GM21360 (cell line): ENCODE measurements around the gene PAX6.
A peak's percentile ranks its signal among the peaks of the same experiment; 100 is the strongest.

ENCODE experiments used
- ATAC-seq: cut with Tn5 transposase; IDR thresholded peaks from one replicate; pipeline ENCODE4 v1.9.1; 2021; ENCODE audit warnings: mild to moderate bottlenecking, moderate library complexity; ENCODE audit not compliant: unreplicated experiment

PAX6 gene

GRCh38 chr11:31810779-31811647, at the start of gene PAX6:
TSS of gene PAX6 (minus strand) at chr11:31811322. CDS start at chr11:31806411, 4,911 bp downstream.
- ATAC-seq: peak; percentile 72

GRCh38 chr11:31860391-31860790, 49.3 kb upstream of the PAX6 start:
- no peak for ATAC-seq

GRCh38 chr11:31856248-31856647, 45.1 kb upstream of the PAX6 start:
- ATAC-seq: no peak

GRCh38 chr11:31855466-31855865, 44.3 kb upstream of the PAX6 start:
- no peak for ATAC-seq

GRCh38 chr11:31850365-31850764, 39.2 kb upstream of the PAX6 start:
- no peak for ATAC-seq

- ATAC-seq: no peak
These were observed 36.6 kb upstream of the PAX6 start for GRCh38 chr11:31847761-31848160.

- ATAC-seq: no peak
These were observed 34.2 kb upstream of the PAX6 start for GRCh38 chr11:31845331-31845730.

- ATAC-seq: no peak
These were observed 33.2 kb upstream of the PAX6 start for GRCh38 chr11:31844351-31844750.

- ATAC-seq: no peak
These were observed 30.3 kb upstream of the PAX6 start for GRCh38 chr11:31841435-31841834.

- no peak for ATAC-seq
These were observed 23.1 kb upstream of the PAX6 start for GRCh38 chr11:31834237-31834636.

GRCh38 chr11:31830406-31830805, 19.3 kb upstream of the PAX6 start:
- no peak for ATAC-seq

- no peak for ATAC-seq
These were observed 17.1 kb upstream of the PAX6 start for GRCh38 chr11:31828217-31828616.

- no peak for ATAC-seq
These were observed 16.5 kb upstream of the PAX6 start for GRCh38 chr11:31827455-31828206.

GRCh38 chr11:31826536-31827438, 15.7 kb upstream of the PAX6 start:
- no peak for ATAC-seq

- no peak for ATAC-seq
These were observed 14.8 kb upstream of the PAX6 start for GRCh38 chr11:31825838-31826484.

GRCh38 chr11:31824879-31825837, 14.0 kb upstream of the PAX6 start:
- no peak for ATAC-seq

- no peak for ATAC-seq
These were observed 13.3 kb upstream of the PAX6 start for GRCh38 chr11:31824332-31824878.

GRCh38 chr11:31823644-31824331, 12.7 kb upstream of the PAX6 start:
- ATAC-seq: no peak
